Omental fat pad (tissue), 4 donors: ENCODE data around the gene SLC25A26. TPM values are rescaled to one million over a fixed set of nuclear protein-coding genes. Genes with fewer than 3 reads are reported as not detected.

Source experiments
- ATAC-seq: fragments of 150-250 bp; one replicate; pipeline ENCODE4 v1.9.1; 2016; ENCODE audit warnings: mild to moderate bottlenecking, moderate library complexity; ENCODE audit not compliant: low FRiP score
- DNase-seq: peaks from one replicate; pipeline ENCODE4 v3.0.0-alpha.2; 2019; ENCODE audit warnings: low spot score
- CTCF ChIP-seq, 3 donors: fragments of 450-650 bp; IDR thresholded peaks; one replicate each; pipeline ENCODE4 v1.5.1; 2016 to 2017; ENCODE audit warnings: antibody characterized with exemption in 3 of 3, mild to moderate bottlenecking in 3 of 3, moderate library complexity in 2 of 3
- total RNA-seq, 4 donors: library from RNA; depleted of rRNA; stranded (reverse); fragments of >200 nt; gene quantifications; one replicate each; pipeline ENCODE4 v1.1.0, GENCODE V29; 2016

SLC25A26 gene
- total RNA-seq, 4 donors from 2014 or later, result 19.2 to 26.4 (median 23.0) TPM

GRCh38 chr3:66353530-66353929, 132.7 kb downstream of the SLC25A26 start:
- TF ChIP-seq CTCF (IDR thresholded peaks at IDR 0.05), result no peak
- DNase-seq, result no peak
- ATAC-seq, result no peak

- DNase-seq (no peak), ATAC-seq (no peak)
- TF ChIP-seq CTCF (IDR thresholded peaks at IDR 0.05), result no peak
Observed at GRCh38 chr3:66354001-66354400, 133.2 kb downstream of the SLC25A26 start.

- ATAC-seq (no peak), DNase-seq (no peak)
- no peak for TF ChIP-seq CTCF (IDR thresholded peaks at IDR 0.05)
Observed at GRCh38 chr3:66355394-66355793, 134.6 kb downstream of the SLC25A26 start.

GRCh38 chr3:66355997-66356396, 135.2 kb downstream of the SLC25A26 start:
- DNase-seq, result no peak

GRCh38 chr3:66361356-66361755, 140.6 kb downstream of the SLC25A26 start:
- DNase-seq, result no peak
- no peak for TF ChIP-seq CTCF (IDR thresholded peaks at IDR 0.05)
- no peak for ATAC-seq

More at GRCh38 chr3:66355997-66356396, 135.2 kb downstream of the SLC25A26 start:
- no peak for TF ChIP-seq CTCF (IDR thresholded peaks at IDR 0.05)
- ATAC-seq, result no peak

GRCh38 chr3:66362541-66362941, 141.7 kb downstream of the SLC25A26 start:
- no peak for TF ChIP-seq CTCF (IDR thresholded peaks at IDR 0.05)
- DNase-seq, result no peak
- ATAC-seq, result no peak

- TF ChIP-seq CTCF (IDR thresholded peaks at IDR 0.05), result no peak
- ATAC-seq (no peak), DNase-seq (no peak)
Observed at GRCh38 chr3:66363148-66363547, 142.3 kb downstream of the SLC25A26 start.
